LoVo (cell line): ENCODE data around the gene GFER.
"Not testable (repeated sequence)": the region's sequence is repeated elsewhere in the genome, so short reads cannot be mapped to it uniquely, and the experiment has no call there.

Experiments
- DNase-seq: peaks from one replicate; pipeline ENCODE4 v3.0.0-alpha.2; 2016; ENCODE audit warnings: low spot score

GFER gene

GRCh38 chr16:2026461-2027023, 42.5 kb downstream of the GFER start, which contains the start of gene NHERF2:
Gene NHERF2, plus strand, starts transcription at chr16:2026902. Its CDS starts 104 bp downstream, at chr16:2027006.
- DNase-seq = no peak

- DNase-seq = no peak
These were observed 43.3 kb downstream of the GFER start for GRCh38 chr16:2027024-2028010.

- DNase-seq = no peak
These were observed 44.2 kb downstream of the GFER start for GRCh38 chr16:2028146-2028545.

GRCh38 chr16:2028620-2029220, 44.7 kb downstream of the GFER start:
- no peak for DNase-seq

GRCh38 chr16:2029350-2029749, 45.4 kb downstream of the GFER start:
- no peak for DNase-seq

- DNase-seq = no peak
These were observed 46.0 kb downstream of the GFER start for GRCh38 chr16:2030036-2030435.

GRCh38 chr16:2031081-2031577, 47.1 kb downstream of the GFER start:
- no peak for DNase-seq

GRCh38 chr16:2032285-2033056, 48.5 kb downstream of the GFER start:
- no peak for DNase-seq

- DNase-seq = no peak
These were observed 49.3 kb downstream of the GFER start for GRCh38 chr16:2033057-2033908.

GRCh38 chr16:2033909-2034695, 50.1 kb downstream of the GFER start:
- not testable (repeated sequence) for DNase-seq

GRCh38 chr16:2034696-2035430, 50.9 kb downstream of the GFER start:
- DNase-seq = no peak

GRCh38 chr16:2035431-2036199, 51.6 kb downstream of the GFER start:
- DNase-seq = no peak

- DNase-seq = no peak
These were observed 52.4 kb downstream of the GFER start for GRCh38 chr16:2036200-2036966.

- DNase-seq = no peak
These were observed 53.1 kb downstream of the GFER start for GRCh38 chr16:2037115-2037514.
